Stimulated activated CD4-positive, alpha-beta T cell treated with anti-CD3 and anti-CD28 coated beads, Interleukin-1b, Interleukin-23, amount 100 ng/mL, for 48 hours (primary cell): ENCODE results near the gene CIP2A.
"Not testable (repeated sequence)": the region's sequence is repeated elsewhere in the genome, so short reads cannot be mapped to it uniquely, and the experiment has no call there.

Source experiments
- DNase-seq: peaks from one replicate; pipeline ENCODE4 v3.0.0-alpha.2; 2020

CIP2A gene

DNA sequence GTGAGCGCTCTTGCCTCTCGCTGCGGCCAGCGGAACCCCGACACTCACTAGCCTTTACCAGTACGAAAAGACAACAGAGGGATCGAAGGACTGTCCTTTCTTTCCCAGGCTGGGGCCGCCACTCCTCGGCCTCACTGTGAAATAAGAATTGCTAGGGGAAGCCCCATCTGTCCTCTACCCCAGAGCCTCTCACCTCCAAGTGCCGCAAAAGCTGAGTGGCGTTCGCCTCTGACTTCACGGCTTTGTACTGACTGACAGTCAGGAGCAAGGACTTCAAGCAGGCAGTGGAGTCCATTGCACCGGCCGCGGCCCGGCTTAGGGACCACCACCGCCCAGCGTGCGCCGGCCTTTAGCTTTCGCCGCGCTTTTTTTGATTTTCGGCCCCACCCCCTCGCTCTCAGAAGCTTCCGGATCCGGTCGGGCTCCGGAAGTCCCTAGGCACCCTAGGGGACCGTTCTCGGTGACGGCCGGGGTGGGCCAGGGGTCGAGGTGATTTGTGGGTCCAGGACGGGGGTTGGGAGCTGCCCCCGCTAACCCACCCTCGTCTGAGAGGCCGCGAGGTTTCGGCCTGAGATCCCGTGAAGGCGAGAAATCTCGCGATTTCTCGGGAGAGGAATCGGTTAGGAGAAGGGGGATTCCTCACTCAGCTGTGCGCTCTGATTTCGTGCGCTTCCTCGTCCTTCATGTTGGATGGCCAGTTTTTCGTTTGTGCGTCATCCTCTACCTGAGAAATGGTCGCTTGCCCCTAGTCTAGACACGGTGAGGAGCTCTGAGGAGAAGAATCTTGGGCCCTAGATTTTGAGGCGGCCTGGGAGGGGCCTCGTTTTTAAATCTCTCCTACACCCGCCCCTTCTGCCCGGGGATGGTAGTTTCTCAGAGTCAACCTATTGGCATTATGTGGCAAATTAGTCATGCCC is at the start of gene CIP2A, which contains the start of gene DZIP3:
Gene CIP2A, minus strand, starts transcription at position 358 of the 917 bp plus-strand sequence. Its CDS starts 63 bp downstream, at position 295.
Gene DZIP3, plus strand, starts transcription at position 642 of the 917 bp plus-strand sequence. CDS start 15,685 bp downstream, outside the sequence.
- DNase-seq, result peak; percentile 91

DNA sequence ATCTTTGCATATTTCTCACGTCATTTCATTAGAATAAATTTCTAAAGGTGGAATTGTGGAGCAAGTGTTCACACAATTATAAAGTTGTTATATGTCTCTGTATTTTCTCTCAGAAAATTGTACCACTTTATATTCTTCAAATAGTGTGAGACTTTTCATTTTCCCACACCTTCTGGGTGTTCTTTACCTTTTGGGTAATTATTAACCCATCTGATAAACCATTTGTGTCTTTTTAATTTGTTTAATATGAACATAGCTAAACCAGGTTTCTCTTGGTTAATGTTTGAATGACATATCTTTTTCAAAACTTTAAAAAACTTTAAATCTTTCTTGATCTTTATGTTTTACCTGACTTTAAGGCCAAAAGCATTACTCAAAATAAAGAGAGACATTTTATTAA is 40.7 kb upstream of the CIP2A start:
- DNase-seq, result no peak

DNA sequence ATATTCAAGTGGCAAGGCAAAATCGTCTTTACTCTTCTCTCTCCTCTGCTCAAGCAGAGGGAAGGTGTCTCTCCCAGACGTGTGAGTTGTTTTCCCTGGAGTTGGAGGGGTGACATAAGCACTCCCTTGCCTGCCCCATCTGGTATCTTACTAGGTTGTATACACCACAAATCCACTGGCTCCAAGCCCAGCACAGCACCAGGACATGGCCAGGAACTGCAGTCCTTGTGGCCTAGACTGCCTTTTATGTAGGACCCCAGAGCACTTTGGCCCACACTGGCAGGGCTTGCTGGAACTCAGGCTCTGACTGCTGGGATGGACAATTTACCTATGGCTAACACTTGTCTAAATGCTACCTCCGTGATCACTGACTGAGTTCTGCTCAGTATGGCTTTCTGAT is 34.3 kb upstream of the CIP2A start:
- no peak for DNase-seq

DNA sequence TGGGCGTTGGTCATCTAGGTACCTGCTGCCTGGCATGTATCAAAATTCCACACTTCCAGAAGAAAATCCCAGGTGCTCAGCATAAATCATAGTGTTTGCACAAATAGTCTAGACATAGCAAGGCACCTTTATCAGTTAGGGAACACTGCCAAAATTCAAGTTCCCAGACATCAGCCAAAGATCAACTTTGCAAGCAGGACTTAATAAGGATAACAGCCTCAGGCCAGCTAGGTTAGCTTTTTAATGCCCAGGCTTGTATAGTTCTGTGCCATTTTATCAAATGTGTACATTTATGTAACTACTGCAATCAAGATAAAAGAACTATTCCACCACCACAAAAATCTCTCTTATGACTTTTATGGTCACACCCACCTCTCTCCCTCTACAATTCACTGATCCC is 31.0 kb upstream of the CIP2A start:
- DNase-seq, result no peak

- DNase-seq, result not testable (repeated sequence)
Observed at GRCh38 chr3:108616090-108616489, 26.9 kb upstream of the CIP2A start.

GRCh38 chr3:108610651-108611050 is 21.4 kb upstream of the CIP2A start:
- no peak for DNase-seq

DNA sequence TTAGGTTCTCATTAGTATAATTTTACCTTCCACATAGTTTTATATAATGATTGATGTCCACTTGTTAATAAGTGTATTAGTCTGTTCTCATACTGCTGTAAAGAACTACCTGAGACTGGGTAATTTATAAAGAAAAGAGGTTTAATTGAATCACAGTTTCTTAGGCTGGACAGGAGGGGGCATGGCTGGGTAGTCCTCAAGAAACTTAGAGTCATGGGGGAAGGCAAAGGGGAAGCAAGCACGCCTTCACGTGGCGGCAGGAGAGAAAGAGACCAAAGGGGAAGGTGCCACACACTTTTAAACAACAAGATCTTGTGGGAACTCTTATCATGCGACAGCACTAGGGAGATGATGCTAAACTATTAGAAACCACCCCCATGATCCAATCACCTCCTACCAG is 19.5 kb upstream of the CIP2A start:
- DNase-seq, result no peak

DNA sequence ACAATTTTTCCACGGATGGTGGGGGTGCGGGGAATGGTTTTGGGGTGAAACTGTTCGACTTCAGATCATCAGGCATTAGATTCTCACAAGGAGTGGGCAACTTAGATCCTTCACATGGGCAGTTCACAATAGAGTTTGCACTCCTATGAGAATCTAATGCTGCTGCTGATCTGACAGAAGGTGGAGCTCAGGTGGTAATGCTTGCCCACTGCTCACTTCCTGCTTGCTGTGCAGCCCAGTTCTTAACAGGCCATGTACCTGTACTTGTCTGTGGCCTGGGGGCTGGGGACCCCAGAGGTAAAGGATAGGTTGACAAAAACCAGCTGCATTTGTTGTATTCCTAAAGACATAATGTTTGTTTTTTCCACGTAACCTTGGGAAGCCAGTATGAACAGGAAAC is 16.3 kb upstream of the CIP2A start:
- no peak for DNase-seq

GRCh38 chr3:108605028-108605427 is 15.8 kb upstream of the CIP2A start:
- DNase-seq, result no peak

DNA sequence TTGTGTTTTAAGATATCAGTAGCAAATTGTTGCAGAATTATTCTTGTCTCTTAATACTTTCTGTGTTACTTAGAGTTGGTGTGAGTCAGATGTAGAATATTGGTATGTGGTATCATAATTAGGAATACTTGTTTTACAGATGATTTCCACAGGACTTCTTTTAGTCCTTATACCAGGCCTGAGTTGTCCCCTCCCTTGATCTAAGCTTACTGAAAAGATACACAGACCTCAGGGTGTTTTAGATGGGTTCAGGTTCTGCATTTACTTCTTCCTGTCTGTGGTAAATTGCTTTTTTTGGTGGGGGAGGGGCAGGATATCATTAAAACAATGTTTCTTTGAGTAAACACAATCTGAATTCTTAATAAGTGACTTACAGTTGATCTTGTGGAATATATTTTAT is 14.5 kb upstream of the CIP2A start:
- no peak for DNase-seq

DNA sequence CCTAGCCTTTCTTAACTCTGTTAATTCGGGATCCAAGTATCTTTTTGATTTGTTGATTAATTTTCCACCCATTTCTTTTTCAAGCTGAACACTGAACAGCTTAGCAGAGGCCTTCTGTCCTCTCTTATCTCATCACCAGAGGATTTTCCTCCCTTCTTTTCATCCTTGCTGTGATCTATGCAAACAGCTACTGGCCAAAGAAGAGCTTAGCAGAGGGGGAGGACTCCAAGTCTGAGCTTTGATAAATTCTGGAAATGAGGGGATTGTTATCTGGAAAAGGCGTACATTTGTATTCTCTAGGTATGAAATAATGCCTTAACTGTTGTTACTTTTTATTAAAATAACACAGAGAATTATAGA is 13.7 kb upstream of the CIP2A start:
- DNase-seq, result no peak

- peak; percentile 22 for DNase-seq
Observed at GRCh38 chr3:108602249-108602934, 13.2 kb upstream of the CIP2A start.

DNA sequence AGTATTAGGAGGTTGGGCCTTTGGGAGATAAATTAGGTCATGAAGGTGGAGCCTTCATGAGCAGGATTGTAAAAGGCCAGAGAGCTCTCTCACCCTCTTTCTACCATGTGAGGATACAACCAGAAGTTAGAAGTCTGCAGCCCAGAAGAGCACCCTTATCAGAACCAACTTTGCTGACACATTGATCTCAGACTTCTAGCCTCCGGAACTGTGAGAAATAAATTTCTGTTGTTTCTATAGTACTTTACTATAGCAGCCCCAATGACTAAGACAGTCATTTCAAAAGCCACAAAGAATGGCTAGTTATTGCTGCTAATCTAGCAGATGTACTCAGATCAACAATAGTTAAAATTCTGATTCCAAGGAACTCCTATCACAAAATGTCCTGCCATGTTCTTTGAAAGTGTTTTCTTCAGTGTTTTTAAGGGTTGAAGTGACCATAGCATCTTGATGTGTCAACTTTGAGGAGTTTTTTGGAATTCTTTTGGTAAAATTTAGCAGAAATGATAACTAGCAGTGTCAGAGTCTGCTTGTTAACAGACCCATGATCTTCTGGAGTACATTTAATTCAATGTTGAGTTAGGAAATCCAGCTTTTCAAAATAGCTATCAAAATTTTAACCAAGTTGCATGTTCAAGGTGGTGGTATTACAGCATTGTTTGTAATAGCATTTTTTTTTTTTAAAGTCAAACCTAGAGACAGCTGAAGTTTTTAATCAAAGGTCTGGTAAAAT is 10.6 kb upstream of the CIP2A start:
- DNase-seq, result no peak

- no peak for DNase-seq
Observed at GRCh38 chr3:108598375-108598774, 9.1 kb upstream of the CIP2A start.

DNA sequence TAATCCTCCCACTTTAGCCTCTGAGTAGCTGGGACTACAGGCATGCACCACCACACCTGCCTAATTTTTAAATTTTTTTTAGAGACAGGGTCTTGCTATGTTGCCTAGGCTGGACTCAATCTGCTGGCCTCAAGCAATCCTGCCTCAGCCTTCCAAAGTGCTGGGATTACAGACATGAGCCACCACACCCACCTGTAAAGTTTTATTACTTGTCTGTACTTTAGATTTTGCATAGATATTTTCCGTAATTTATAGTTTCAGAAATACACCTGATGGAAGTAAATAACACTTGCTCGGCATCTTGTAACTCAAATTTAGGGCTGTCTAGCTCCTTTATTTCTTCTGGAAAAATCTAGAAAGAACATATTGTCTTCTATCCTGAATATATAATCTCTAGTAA is 6.1 kb upstream of the CIP2A start:
- no peak for DNase-seq

DNA sequence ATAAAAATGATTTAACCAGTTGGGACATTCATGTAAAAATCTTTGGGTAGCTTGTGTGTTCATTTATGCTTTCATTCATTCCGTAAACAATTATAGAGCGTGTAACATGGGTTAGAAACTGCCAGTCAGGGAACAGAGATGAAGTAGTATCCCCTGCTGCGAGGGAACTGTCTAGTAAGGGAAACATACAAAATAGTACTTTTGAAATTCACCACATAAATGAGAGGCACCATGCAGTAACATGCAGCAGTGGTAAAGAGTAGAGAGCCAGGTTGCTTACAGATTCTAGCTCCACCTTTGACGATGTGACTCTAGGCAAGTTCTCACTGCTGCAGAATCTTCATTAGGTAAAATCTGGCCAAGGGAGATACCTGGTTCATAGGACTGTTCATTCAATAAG is 1.2 kb upstream of the CIP2A start:
- DNase-seq, result no peak

GRCh38 chr3:108589998-108590323 is 723 bp upstream of the CIP2A start:
- no peak for DNase-seq

GRCh38 chr3:108588601-108589000 is 637 bp downstream of the CIP2A start:
- DNase-seq, result no peak

GRCh38 chr3:108578064-108578463 is 11.2 kb downstream of the CIP2A start:
- DNase-seq, result no peak

- DNase-seq, result no peak
Observed at GRCh38 chr3:108569336-108569735, 19.9 kb downstream of the CIP2A start.

DNA sequence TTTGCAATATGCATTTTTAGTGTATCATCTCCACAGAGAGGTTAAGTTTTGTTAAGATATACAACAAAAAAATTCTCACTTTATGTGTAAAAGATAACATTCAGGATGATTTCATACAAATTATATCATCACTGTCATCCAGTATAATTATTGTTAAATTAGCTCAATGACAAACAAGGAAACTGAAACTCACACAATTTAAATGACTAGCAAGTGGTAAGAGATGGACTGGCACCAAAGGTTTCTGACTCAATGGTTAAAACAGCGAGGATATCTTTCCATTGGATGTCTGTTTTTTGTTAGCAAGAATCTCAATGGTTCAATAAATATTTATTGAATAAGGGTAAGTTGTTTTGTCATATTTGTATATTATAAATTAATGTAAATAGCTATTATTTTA is 22.6 kb downstream of the CIP2A start:
- no peak for DNase-seq

- DNase-seq, result no peak
Observed at GRCh38 chr3:108565506-108565905, 23.7 kb downstream of the CIP2A start.

GRCh38 chr3:108564564-108564963 is 24.7 kb downstream of the CIP2A start:
- no peak for DNase-seq

DNA sequence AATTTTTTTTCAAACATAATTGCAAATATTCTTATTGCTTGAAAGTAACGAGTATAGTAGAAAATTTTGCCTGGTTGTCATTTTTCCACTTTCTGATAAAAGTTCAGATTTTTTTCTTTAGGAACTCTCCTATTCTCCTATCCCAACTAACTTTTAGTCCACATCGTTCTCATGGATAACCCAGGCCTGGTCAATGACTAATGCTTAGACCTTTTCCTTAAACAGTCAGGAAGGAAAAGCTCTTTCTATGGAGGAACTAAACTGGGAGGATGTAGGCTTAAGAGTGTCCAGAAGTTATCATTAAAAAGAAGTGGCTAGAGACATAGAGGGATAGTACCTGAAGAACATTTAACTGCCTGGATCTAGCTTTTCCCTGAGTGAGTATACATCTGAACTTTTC is 26.7 kb downstream of the CIP2A start:
- no peak for DNase-seq
